ENCODE data around the gene NUP214. TPM values are rescaled to one million over a fixed set of nuclear protein-coding genes. Genes with fewer than 3 reads are reported as not detected.
"Not testable (repeated sequence)": the region's sequence is repeated elsewhere in the genome, so short reads cannot be mapped to it uniquely, and the experiment has no call there.

NUP214 gene
- total RNA-seq, 1 experiment from 2014 or later: 64.2 TPM

DNA sequence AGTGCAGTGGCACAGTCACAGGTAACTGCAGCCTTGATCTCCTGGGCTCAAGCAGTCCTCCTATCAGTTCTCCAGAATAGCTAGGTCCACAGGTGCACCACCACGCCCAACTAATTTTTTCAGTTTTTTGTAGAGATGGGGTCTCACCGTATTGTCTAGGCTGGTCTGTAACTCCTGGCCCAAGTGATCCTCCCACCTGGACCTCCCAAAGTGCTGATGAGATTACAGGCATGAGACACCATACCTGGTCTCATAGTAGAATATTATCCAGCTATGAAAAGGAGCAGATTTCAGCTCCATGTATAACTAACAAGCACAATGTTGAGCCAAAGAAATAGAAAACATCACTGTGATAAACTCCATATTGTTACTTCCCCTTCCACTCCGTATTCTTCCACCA is 81.1 kb downstream of the NUP214 start:
- TF ChIP-seq, protein P1, sequence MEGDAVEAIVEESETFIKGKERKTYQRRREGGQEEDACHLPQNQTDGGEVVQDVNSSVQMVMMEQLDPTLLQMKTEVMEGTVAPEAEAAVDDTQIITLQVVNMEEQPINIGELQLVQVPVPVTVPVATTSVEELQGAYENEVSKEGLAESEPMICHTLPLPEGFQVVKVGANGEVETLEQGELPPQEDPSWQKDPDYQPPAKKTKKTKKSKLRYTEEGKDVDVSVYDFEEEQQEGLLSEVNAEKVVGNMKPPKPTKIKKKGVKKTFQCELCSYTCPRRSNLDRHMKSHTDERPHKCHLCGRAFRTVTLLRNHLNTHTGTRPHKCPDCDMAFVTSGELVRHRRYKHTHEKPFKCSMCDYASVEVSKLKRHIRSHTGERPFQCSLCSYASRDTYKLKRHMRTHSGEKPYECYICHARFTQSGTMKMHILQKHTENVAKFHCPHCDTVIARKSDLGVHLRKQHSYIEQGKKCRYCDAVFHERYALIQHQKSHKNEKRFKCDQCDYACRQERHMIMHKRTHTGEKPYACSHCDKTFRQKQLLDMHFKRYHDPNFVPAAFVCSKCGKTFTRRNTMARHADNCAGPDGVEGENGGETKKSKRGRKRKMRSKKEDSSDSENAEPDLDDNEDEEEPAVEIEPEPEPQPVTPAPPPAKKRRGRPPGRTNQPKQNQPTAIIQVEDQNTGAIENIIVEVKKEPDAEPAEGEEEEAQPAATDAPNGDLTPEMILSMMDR (conservative IDR thresholded peaks at IDR 0.05; ENCODE audit: low read depth, low read length): no peak
- TF ChIP-seq EZH2 (IDR thresholded peaks at IDR 0.05; ENCODE audit: borderline replicate concordance, low read depth, low read length, poor library complexity, severe bottlenecking): no peak
- DNase-seq (ENCODE audit: low spot score): no peak
- no peaks in the 10 kb centered on the region for H3K9me3 ChIP-seq (ENCODE audit: low read depth, low read length, poor library complexity, severe bottlenecking)
- H3K4me1 ChIP-seq (ENCODE audit: insufficient read depth, low read length, poor library complexity, severe bottlenecking): no peaks in the 10 kb centered on the region
- no peaks in the 10 kb centered on the region for H3K27me3 ChIP-seq (replicated peaks; ENCODE audit: insufficient read depth, low read depth, low read length, poor library complexity)
- H3K36me3 ChIP-seq (ENCODE audit: insufficient read depth, low read length, poor library complexity, severe bottlenecking): peaks cover 35% of the 10 kb centered on the region
- no peak overlapping the region for H3K4me3 ChIP-seq (ENCODE audit: low read depth, low read length, poor library complexity, severe bottlenecking)
- CTCF ChIA-PET: no interaction called here
- POLR2A ChIA-PET (ENCODE audit: low non-redundant PET): interaction anchor here (0.6 kb wide), 1 partner anchor 258 kb away, joined by 10 read pairs; no protein-coding TSS in a partner anchor
- BruUV-seq (replicated peaks): no TSS peak
- intact Hi-C loops (cut with micrococcal nuclease; ENCODE audit: unreplicated experiment): loop anchor here (5.0 kb wide), 1 partner anchor 46 kb away; no protein-coding TSS in a partner anchor
- H3K27ac ChIP-seq (ENCODE audit: low read depth, low read length, poor library complexity, severe bottlenecking): no peak overlapping the region

DNA sequence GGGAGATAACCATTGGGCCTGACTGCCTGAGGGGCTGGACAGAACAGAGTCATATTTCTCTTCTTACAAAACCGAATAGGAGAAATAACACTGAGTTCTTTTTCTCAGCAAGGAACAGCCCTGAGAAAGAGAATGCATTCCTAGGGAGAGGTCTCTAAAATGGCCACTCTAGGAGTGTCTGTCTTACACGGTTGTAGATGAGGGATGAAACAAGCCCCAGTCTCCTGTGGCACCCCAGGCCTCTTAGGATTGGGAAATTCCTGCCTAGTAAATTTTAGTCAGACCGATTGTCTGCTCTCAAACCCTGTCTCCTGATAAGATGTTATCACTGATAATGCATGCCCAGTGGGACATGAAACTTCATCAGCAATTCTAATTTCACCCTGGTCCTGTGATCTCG is 86.5 kb downstream of the NUP214 start:
- H3K27ac ChIP-seq (ENCODE audit: low read depth, low read length, poor library complexity, severe bottlenecking); intact Hi-C loops (cut with micrococcal nuclease; ENCODE audit: unreplicated experiment); H3K4me1 ChIP-seq (ENCODE audit: insufficient read depth, low read length, poor library complexity, severe bottlenecking); DNase-seq (ENCODE audit: low spot score); BruUV-seq (replicated peaks); POLR2A ChIA-PET (ENCODE audit: low non-redundant PET); H3K27me3 ChIP-seq (replicated peaks; ENCODE audit: insufficient read depth, low read depth, low read length, poor library complexity); CTCF ChIA-PET; H3K4me3 ChIP-seq (ENCODE audit: low read depth, low read length, poor library complexity, severe bottlenecking): not testable (repeated sequence)
- Histone ChIP-seq H3K9me3 (ENCODE audit: low read depth, low read length, poor library complexity, severe bottlenecking) (peaks cover 10% of the 10 kb centered on the region), H3K36me3 (ENCODE audit: insufficient read depth, low read length, poor library complexity, severe bottlenecking) (peaks cover 11% of the 10 kb centered on the region)

DNA sequence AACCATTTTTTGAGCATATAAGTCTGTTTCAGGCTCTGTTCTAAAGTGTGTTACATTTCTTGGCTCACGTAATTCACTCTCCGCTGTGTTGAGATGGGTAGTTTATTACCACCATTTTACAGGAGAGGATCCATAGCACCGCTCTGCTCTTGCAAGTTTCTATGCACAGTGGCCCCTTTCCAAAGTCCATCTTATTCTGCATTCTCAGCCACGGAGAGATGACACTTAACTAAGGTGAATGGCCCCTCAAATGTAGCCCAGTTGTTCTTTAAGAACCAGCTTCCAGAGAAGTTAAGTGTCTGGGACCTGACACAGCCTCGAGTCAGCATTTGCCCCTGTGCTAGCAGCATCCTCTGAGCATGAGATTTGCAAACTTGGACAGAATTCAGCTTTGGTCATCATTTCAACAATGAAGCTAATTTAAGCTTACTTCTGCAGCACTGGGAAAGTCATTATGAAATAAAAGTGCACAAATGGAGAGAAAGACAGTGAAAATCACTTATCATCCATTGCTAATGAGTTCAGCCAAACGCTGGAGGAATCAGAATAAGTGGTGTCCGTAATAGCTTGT is 89.0 kb downstream of the NUP214 start:
- POLR2A ChIA-PET (ENCODE audit: low non-redundant PET): no interaction called here
- BruUV-seq (replicated peaks): no TSS peak
- H3K4me3 ChIP-seq (ENCODE audit: low read depth, low read length, poor library complexity, severe bottlenecking): no peak overlapping the region
- TF ChIP-seq, protein P1 (conservative IDR thresholded peaks at IDR 0.05; ENCODE audit: low read depth, low read length): no peak
- no peak for TF ChIP-seq EZH2 (IDR thresholded peaks at IDR 0.05; ENCODE audit: borderline replicate concordance, low read depth, low read length, poor library complexity, severe bottlenecking)
- peaks cover 10% of the 10 kb centered on the region for H3K9me3 ChIP-seq (ENCODE audit: low read depth, low read length, poor library complexity, severe bottlenecking)
- no peak for DNase-seq (ENCODE audit: low spot score)
- intact Hi-C loops (cut with micrococcal nuclease; ENCODE audit: unreplicated experiment): no loop called here
- no peak overlapping the region for H3K27ac ChIP-seq (ENCODE audit: low read depth, low read length, poor library complexity, severe bottlenecking)
- peaks cover 3% of the 10 kb centered on the region for H3K36me3 ChIP-seq (ENCODE audit: insufficient read depth, low read length, poor library complexity, severe bottlenecking)
- no peaks in the 10 kb centered on the region for H3K27me3 ChIP-seq (replicated peaks; ENCODE audit: insufficient read depth, low read depth, low read length, poor library complexity)
- CTCF ChIA-PET: no interaction called here
- H3K4me1 ChIP-seq (ENCODE audit: insufficient read depth, low read length, poor library complexity, severe bottlenecking): no peaks in the 10 kb centered on the region

GRCh38 chr9:131214876-131215275 is 89.5 kb downstream of the NUP214 start:
- Histone ChIP-seq H3K9me3 (ENCODE audit: low read depth, low read length, poor library complexity, severe bottlenecking) (peaks cover 10% of the 10 kb centered on the region), H3K27ac (ENCODE audit: low read depth, low read length, poor library complexity, severe bottlenecking) (no peak overlapping the region), H3K36me3 (ENCODE audit: insufficient read depth, low read length, poor library complexity, severe bottlenecking) (peaks cover 3% of the 10 kb centered on the region), H3K4me3 (ENCODE audit: low read depth, low read length, poor library complexity, severe bottlenecking) (no peak overlapping the region), H3K27me3 (replicated peaks; ENCODE audit: insufficient read depth, low read depth, low read length, poor library complexity) (no peaks in the 10 kb centered on the region), H3K4me1 (ENCODE audit: insufficient read depth, low read length, poor library complexity, severe bottlenecking) (no peaks in the 10 kb centered on the region)
- intact Hi-C loops (cut with micrococcal nuclease; ENCODE audit: unreplicated experiment): no loop called here
- CTCF ChIA-PET: no interaction called here
- DNase-seq (ENCODE audit: low spot score): no peak
- POLR2A ChIA-PET (ENCODE audit: low non-redundant PET): no interaction called here
- BruUV-seq (replicated peaks): no TSS peak
- TF ChIP-seq, protein P1 (conservative IDR thresholded peaks at IDR 0.05; ENCODE audit: low read depth, low read length): no peak
- no peak for TF ChIP-seq EZH2 (IDR thresholded peaks at IDR 0.05; ENCODE audit: borderline replicate concordance, low read depth, low read length, poor library complexity, severe bottlenecking)
